ENCODE data around the gene NR2C1. TPM values are rescaled to one million over a fixed set of nuclear protein-coding genes. Genes with fewer than 3 reads are reported as not detected.

Gene NR2C1
- total RNA-seq, 1 experiment from 2014 or later, result 33.7 TPM

DNA sequence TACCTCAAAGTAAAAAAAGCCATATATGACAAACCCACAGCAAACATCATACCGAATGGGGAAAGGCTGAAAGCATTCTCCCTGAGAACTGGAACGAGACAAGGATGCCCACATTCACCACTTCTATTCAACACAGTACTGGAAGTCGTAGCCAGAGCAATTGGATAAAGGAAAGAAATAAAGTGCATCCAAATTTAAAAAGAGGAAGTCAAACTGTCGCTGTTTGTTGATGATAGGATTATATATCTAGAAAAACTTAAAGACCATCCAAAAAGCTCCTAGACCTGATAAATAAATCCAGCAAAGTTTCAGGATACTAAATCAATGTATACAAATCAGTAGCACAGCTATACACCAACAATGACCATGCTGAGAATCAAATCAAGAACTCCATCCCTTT, 75.1 kb downstream of the NR2C1 start:
- Histone ChIP-seq H2AFZ (ENCODE audit: low read depth, low read length, poor library complexity, severe bottlenecking) (no peak overlapping the region), H3K4me1 (ENCODE audit: control insufficient read depth in 1 of 2, insufficient read depth in 2 of 2, low read length in 2 of 2) (peaks cover 14 to 21% of the 10 kb centered on the region in 2 experiments), H3K4me3 (replicated peaks in 1 of 2; ENCODE audit: low read depth in 1 of 2, low read length in 2 of 2) (no peak overlapping the region), H3K27ac (ENCODE audit: low read depth, low read length) (no peak overlapping the region), H3K9ac (ENCODE audit: low read length) (no peak overlapping the region), H3K9me3 (ENCODE audit: control insufficient read depth in 1 of 2, insufficient read depth in 1 of 2, low read depth in 1 of 2, low read length in 2 of 2) (no peaks in the 10 kb centered on the region), H3K4me2 (ENCODE audit: low read length) (no peak overlapping the region), H3K27me3 (ENCODE audit: insufficient read depth, low read length) (no peaks in the 10 kb centered on the region), H3K9me2 (ENCODE audit: insufficient read depth) (no peaks in the 10 kb centered on the region), H3K36me3 (ENCODE audit: control insufficient read depth in 1 of 2, insufficient read depth in 2 of 2, low read length in 2 of 2) (0 out of 4 replicates have a peak, but pooled peaks cover 0 to 6% of the 10 kb centered on the region in 2 experiments), H4K20me1 (ENCODE audit: insufficient read depth) (0 out of 2 replicates have a peak, but pooled peaks cover 7% of the 10 kb centered on the region), H3K79me2 (ENCODE audit: insufficient read depth, low read length) (peaks cover 87% of the 10 kb centered on the region)
- intact Hi-C loops (cut with micrococcal nuclease), result no loop called here
- TF ChIP-seq EZH2phosphoT487 (IDR thresholded peaks at IDR 0.05; ENCODE audit: borderline replicate concordance), result no peak
- no peak for TF ChIP-seq POLR2A (IDR thresholded peaks at IDR 0.05; ENCODE audit: borderline replicate concordance, extremely low read depth, insufficient read depth, insufficient read length)
- no peak for TF ChIP-seq SP1 (IDR thresholded peaks at IDR 0.05; ENCODE audit: low read depth)
- no peak for TF ChIP-seq CEBPB (IDR thresholded peaks at IDR 0.05; ENCODE audit: low read depth)
- TF ChIP-seq ELF1 (IDR thresholded peaks at IDR 0.05; ENCODE audit: borderline replicate concordance, low read depth), result no peak
- no peak for TF ChIP-seq SRF (IDR thresholded peaks at IDR 0.05; ENCODE audit: low read depth)
- TF ChIP-seq ZNF274 (IDR thresholded peaks at IDR 0.05; ENCODE audit: low read depth, low read length), result no peak
- TF ChIP-seq, protein P1, sequence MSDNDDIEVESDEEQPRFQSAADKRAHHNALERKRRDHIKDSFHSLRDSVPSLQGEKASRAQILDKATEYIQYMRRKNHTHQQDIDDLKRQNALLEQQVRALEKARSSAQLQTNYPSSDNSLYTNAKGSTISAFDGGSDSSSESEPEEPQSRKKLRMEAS (IDR thresholded peaks at IDR 0.05), result no peak
- no peak for TF ChIP-seq SIN3A (IDR thresholded peaks at IDR 0.05; ENCODE audit: low read depth)
- no peak for TF ChIP-seq EGR1 (IDR thresholded peaks at IDR 0.05; ENCODE audit: low read depth)
- no peak for TF ChIP-seq JUND (IDR thresholded peaks at IDR 0.05)
- TF ChIP-seq, protein P2, sequence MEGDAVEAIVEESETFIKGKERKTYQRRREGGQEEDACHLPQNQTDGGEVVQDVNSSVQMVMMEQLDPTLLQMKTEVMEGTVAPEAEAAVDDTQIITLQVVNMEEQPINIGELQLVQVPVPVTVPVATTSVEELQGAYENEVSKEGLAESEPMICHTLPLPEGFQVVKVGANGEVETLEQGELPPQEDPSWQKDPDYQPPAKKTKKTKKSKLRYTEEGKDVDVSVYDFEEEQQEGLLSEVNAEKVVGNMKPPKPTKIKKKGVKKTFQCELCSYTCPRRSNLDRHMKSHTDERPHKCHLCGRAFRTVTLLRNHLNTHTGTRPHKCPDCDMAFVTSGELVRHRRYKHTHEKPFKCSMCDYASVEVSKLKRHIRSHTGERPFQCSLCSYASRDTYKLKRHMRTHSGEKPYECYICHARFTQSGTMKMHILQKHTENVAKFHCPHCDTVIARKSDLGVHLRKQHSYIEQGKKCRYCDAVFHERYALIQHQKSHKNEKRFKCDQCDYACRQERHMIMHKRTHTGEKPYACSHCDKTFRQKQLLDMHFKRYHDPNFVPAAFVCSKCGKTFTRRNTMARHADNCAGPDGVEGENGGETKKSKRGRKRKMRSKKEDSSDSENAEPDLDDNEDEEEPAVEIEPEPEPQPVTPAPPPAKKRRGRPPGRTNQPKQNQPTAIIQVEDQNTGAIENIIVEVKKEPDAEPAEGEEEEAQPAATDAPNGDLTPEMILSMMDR (IDR thresholded peaks at IDR 0.05 in 2 of 3, conservative IDR thresholded peaks at IDR 0.05 in 1 of 3; ENCODE audit: borderline replicate concordance in 1 of 3, insufficient read depth in 1 of 3, low read depth in 2 of 3, low read length in 2 of 3), result no peak
- no TSS peak for BruUV-seq (replicated peaks)
- POLR2A ChIA-PET, result no interaction called here
- CTCF ChIA-PET, result no interaction called here
- DNase-seq (ENCODE audit: low read depth, low spot score), result no peak
- no peak for ATAC-seq
- RAD21 ChIA-PET (ENCODE audit: low non-redundant PET in 1 of 2, low total read pairs in 2 of 2, uncharacterized antibody in 2 of 2, unreplicated experiment in 2 of 2), result no interaction called here
